Suprapubic skin (tissue), 3 donors: ENCODE data around the gene RHOF.

Experiments
- EP300 ChIP-seq: sonication (generic); formaldehyde crosslinking; IDR thresholded peaks from one replicate; pipeline ENCODE4 v1.6.1; 2017; ENCODE audit warnings: antibody characterized with exemption
- TF ChIP-seq, protein P1 (sequence below), 2 donors: fragments of 200-600 bp in 1 of 2; fragments of 450-650 bp in 1 of 2; sonication (generic) in 1 of 2; IDR thresholded peaks; one replicate each; pipeline ENCODE4 v1.5.1; 2016 to 2019; ENCODE audit warnings: antibody characterized with exemption in 2 of 2, mild to moderate bottlenecking in 1 of 2, moderate library complexity in 1 of 2

DNA sequence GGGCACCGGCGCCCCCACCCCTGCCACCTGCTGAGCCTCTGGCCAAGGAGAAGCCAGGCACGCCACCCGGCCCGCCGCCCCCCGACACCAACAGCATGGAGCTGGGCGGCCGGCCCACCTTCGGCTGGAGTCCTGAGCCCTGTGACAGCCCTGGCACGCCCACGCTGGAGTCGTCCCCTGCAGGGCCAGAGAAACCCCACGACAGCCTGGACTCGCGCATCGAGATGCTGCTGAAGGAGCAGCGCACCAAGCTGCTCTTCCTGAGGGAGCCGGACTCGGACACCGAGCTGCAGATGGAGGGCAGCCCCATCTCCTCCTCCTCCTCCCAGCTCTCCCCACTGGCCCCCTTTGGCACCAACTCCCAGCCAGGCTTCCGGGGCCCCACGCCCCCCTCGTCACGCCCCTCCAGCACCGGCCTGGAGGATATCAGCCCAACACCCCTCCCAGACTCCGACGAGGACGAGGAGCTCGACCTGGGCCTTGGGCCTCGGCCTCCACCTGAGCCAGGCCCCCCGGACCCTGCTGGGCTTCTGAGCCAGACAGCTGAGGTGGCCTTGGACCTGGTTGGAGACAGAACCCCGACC is 16.8 kb upstream of the RHOF start:
- TF ChIP-seq, protein P1, sequence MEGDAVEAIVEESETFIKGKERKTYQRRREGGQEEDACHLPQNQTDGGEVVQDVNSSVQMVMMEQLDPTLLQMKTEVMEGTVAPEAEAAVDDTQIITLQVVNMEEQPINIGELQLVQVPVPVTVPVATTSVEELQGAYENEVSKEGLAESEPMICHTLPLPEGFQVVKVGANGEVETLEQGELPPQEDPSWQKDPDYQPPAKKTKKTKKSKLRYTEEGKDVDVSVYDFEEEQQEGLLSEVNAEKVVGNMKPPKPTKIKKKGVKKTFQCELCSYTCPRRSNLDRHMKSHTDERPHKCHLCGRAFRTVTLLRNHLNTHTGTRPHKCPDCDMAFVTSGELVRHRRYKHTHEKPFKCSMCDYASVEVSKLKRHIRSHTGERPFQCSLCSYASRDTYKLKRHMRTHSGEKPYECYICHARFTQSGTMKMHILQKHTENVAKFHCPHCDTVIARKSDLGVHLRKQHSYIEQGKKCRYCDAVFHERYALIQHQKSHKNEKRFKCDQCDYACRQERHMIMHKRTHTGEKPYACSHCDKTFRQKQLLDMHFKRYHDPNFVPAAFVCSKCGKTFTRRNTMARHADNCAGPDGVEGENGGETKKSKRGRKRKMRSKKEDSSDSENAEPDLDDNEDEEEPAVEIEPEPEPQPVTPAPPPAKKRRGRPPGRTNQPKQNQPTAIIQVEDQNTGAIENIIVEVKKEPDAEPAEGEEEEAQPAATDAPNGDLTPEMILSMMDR (IDR thresholded peaks at IDR 0.05) = no peak
- no peak for TF ChIP-seq EP300
